Type B pancreatic cell (in vitro differentiated cells): ENCODE measurements around the gene SPSB4. TPM values are rescaled to one million over a fixed set of nuclear protein-coding genes. Genes with fewer than 3 reads are reported as not detected.

Experiments
- DNase-seq: peaks from one replicate; pipeline ENCODE4 v3.0.0; 2021; ENCODE audit warnings: mixed read lengths; ENCODE audit not compliant: unreplicated experiment; ENCODE audit errors: extremely low spot score
- H3K27ac Mint-ChIP-seq: 2 replicates; pipeline ENCODE4 v1.8.0; 2021; ENCODE audit warnings: mild to moderate bottlenecking, mixed read lengths
- H3K27me3 Mint-ChIP-seq: 2 replicates; pipeline ENCODE4 v1.8.0; 2021; ENCODE audit warnings: mixed read lengths
- H3K36me3 Mint-ChIP-seq: 2 replicates; pipeline ENCODE4 v1.8.0; 2021; ENCODE audit warnings: mixed read lengths
- H3K4me1 Mint-ChIP-seq: one replicate; pipeline ENCODE4 v1.8.0; 2021; ENCODE audit warnings: mixed read lengths; ENCODE audit not compliant: unreplicated experiment
- H3K4me3 Mint-ChIP-seq: 2 replicates; pipeline ENCODE4 v1.8.0; 2021; ENCODE audit warnings: mild to moderate bottlenecking, mixed read lengths
- H3K9me3 Mint-ChIP-seq: 2 replicates; pipeline ENCODE4 v1.8.0; 2021; ENCODE audit warnings: mixed read lengths
- total RNA-seq: library from RNA; stranded (reverse); gene quantifications from 2 replicates; pipeline ENCODE4 v1.2.1, GENCODE V29; 2021; ENCODE audit warnings: low replicate concordance
- TF ChIP-seq, protein P1 (sequence below): fragments of 200-600 bp; sonication (generic); conservative IDR thresholded peaks from 2 replicates; pipeline ENCODE4 v1.5.0; 2021; ENCODE audit warnings: antibody characterized with exemption, mild to moderate bottlenecking

SPSB4 gene
- total RNA-seq, 1 donor from 2014 or later, result 23.8 TPM

DNA sequence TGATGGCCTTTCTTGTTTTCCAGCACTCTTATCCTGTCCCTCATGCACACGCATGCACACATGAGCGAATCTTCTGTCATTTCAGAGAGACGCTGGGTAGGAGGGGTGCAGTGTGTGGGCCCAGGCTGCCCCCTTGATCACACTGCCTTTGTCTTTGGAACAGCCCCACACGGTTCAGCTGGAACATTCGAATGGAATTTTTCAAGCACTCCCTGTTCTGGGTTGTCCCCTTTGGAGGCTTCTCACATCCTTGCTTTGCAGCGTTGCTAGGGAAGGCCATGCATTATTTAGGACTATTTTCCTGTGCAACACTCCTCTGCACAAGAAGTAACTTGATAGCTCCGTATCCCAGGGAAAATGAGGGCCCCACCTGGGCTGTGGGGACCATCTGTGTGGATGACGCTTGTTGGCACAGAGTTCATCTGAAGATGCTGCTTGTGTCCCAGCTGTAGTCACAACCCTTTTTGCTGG, 78.4 kb downstream of the SPSB4 start:
- Mint-ChIP-seq H3K4me3 (no peak overlapping the region), H3K27ac (no peak overlapping the region), H3K36me3 (peaks cover 5% of the 10 kb centered on the region), H3K4me1 (peaks cover 5% of the 10 kb centered on the region), H3K27me3 (no peaks in the 10 kb centered on the region), H3K9me3 (peaks cover 6% of the 10 kb centered on the region)
- DNase-seq, result no peak
- TF ChIP-seq, protein P1, sequence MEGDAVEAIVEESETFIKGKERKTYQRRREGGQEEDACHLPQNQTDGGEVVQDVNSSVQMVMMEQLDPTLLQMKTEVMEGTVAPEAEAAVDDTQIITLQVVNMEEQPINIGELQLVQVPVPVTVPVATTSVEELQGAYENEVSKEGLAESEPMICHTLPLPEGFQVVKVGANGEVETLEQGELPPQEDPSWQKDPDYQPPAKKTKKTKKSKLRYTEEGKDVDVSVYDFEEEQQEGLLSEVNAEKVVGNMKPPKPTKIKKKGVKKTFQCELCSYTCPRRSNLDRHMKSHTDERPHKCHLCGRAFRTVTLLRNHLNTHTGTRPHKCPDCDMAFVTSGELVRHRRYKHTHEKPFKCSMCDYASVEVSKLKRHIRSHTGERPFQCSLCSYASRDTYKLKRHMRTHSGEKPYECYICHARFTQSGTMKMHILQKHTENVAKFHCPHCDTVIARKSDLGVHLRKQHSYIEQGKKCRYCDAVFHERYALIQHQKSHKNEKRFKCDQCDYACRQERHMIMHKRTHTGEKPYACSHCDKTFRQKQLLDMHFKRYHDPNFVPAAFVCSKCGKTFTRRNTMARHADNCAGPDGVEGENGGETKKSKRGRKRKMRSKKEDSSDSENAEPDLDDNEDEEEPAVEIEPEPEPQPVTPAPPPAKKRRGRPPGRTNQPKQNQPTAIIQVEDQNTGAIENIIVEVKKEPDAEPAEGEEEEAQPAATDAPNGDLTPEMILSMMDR, result no peak

GRCh38 chr3:141143517-141143916, 92.4 kb downstream of the SPSB4 start:
- H3K9me3 Mint-ChIP-seq, result peaks cover 18% of the 10 kb centered on the region
- no peak overlapping the region for H3K27ac Mint-ChIP-seq
- no peaks in the 10 kb centered on the region for H3K27me3 Mint-ChIP-seq
- H3K4me3 Mint-ChIP-seq, result no peak overlapping the region
- no peaks in the 10 kb centered on the region for H3K4me1 Mint-ChIP-seq
- TF ChIP-seq, protein P1, result no peak
- no peak for DNase-seq
- H3K36me3 Mint-ChIP-seq, result peaks cover 20% of the 10 kb centered on the region

DNA sequence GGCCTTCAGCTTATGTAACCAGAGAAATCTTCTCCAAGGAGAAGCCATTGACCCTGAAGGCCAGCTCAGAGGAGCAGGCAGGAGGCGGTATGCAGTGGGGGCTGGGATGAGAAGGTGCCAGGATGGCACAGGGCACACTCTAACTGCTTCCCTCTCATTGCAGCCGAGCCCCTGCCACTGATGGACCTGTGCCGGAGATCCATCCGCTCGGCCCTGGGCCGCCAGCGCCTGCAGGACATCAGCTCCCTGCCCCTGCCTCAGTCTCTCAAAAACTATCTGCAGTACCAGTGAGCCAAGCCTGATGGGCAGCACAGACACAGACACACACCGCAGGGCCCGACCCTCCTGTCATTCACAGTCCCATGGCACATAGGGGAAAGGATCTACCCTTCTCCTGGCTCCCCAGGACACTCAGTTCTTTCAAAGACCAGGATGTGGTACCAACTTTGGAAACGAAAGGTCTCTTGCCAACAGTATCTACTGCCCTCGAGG, 95.9 kb downstream of the SPSB4 start:
- H3K27ac Mint-ChIP-seq, result no peak overlapping the region

GRCh38 chr3:141147657-141148056, 96.5 kb downstream of the SPSB4 start:
- Mint-ChIP-seq H3K36me3 (peaks cover 4% of the 10 kb centered on the region), H3K4me3 (no peak overlapping the region), H3K9me3 (peaks cover 5% of the 10 kb centered on the region), H3K4me1 (peaks cover 5% of the 10 kb centered on the region), H3K27me3 (no peaks in the 10 kb centered on the region), H3K27ac (no peak overlapping the region)
- TF ChIP-seq, protein P1, result no peak
- DNase-seq, result no peak

More for the DNA sequence above, 95.9 kb downstream of the SPSB4 start:
- Mint-ChIP-seq H3K36me3 (peaks cover 9% of the 10 kb centered on the region), H3K9me3 (peaks cover 10% of the 10 kb centered on the region), H3K4me3 (no peak overlapping the region), H3K27me3 (no peaks in the 10 kb centered on the region), H3K4me1 (peaks cover 5% of the 10 kb centered on the region)
- TF ChIP-seq, protein P1, result no peak
- no peak for DNase-seq

DNA sequence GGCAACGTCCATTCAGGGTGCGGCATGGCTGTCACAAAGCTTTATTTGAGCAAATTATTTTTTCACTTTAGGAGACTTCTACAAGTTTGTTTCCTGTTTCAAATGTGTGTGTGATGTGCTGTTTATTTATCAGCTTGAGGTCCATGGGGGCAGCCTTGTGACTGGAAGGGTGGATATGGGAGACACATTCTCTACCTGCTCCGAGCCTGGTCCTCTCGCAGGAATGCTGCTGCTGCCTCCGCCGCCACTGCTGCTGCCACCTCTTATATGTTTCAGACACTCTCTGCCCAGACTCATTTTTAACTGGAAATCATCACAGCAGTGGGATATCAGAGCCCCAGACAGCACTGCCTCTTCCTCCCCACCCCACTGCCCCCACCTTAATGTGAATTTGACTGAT, 97.0 kb downstream of the SPSB4 start:
- H3K9me3 Mint-ChIP-seq, result peaks cover 5% of the 10 kb centered on the region
- TF ChIP-seq, protein P1, result no peak
- peaks cover 5% of the 10 kb centered on the region for H3K4me1 Mint-ChIP-seq
- peaks cover 1% of the 10 kb centered on the region for H3K36me3 Mint-ChIP-seq
- H3K27ac Mint-ChIP-seq, result no peak overlapping the region
- DNase-seq, result no peak
- no peak overlapping the region for H3K4me3 Mint-ChIP-seq
- no peaks in the 10 kb centered on the region for H3K27me3 Mint-ChIP-seq

DNA sequence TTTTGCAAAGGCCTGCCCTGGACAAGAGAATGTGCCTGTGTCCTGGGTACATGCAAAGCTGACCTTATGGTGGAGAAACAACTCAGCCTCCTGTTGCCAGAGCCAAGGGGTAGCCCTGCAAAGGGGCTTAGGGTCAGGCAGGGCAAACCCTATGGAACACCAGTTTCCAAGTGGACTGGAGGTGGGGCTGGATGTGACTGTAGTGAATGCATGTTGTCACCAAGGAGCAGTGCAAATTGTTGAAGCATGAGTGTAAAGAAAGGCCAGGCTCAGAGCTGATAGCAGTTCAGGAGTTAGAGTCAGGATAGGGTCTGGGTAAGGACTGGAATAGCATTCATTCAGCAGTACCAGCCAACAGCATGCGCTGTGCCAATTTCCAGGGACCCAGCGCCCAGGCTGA, 97.6 kb downstream of the SPSB4 start:
- H3K27me3 Mint-ChIP-seq, result no peaks in the 10 kb centered on the region
- H3K36me3 Mint-ChIP-seq, result no peaks in the 10 kb centered on the region
- TF ChIP-seq, protein P1, result no peak
- peaks cover 5% of the 10 kb centered on the region for H3K9me3 Mint-ChIP-seq
- DNase-seq, result no peak
- H3K4me3 Mint-ChIP-seq, result no peak overlapping the region
- H3K27ac Mint-ChIP-seq, result no peak overlapping the region
- H3K4me1 Mint-ChIP-seq, result peaks cover 5% of the 10 kb centered on the region
